ENCODE data around the gene AXIN1. TPM values are rescaled to one million over a fixed set of nuclear protein-coding genes. Genes with fewer than 3 reads are reported as not detected.

The AXIN1 gene
- total RNA-seq, 1 donor, result 13.4 TPM

GRCh38 chr16:314795-315299, 37.7 kb downstream of the AXIN1 start:
- DNase-seq (ENCODE audit: low read depth), result no peak
- no peak for TF ChIP-seq CTCF (IDR thresholded peaks at IDR 0.05; ENCODE audit: insufficient read depth, low read length)
- H3K4me3 ChIP-seq (ENCODE audit: low read depth, low read length), result no peak overlapping the region

- no peak for TF ChIP-seq CTCF (IDR thresholded peaks at IDR 0.05; ENCODE audit: insufficient read depth, low read length)
- no peak overlapping the region for H3K4me3 ChIP-seq (ENCODE audit: low read depth, low read length)
- no peak for DNase-seq (ENCODE audit: low read depth)
These were observed 38.2 kb downstream of the AXIN1 start for GRCh38 chr16:314351-314750.

GRCh38 chr16:311725-312124, 40.8 kb downstream of the AXIN1 start:
- no peak for DNase-seq (ENCODE audit: low read depth)
- no peak overlapping the region for H3K4me3 ChIP-seq (ENCODE audit: low read depth, low read length)
- TF ChIP-seq CTCF (IDR thresholded peaks at IDR 0.05; ENCODE audit: insufficient read depth, low read length), result no peak

GRCh38 chr16:309476-309875, 43.0 kb downstream of the AXIN1 start:
- H3K4me3 ChIP-seq (ENCODE audit: low read depth, low read length), result no peak overlapping the region
- no peak for TF ChIP-seq CTCF (IDR thresholded peaks at IDR 0.05; ENCODE audit: insufficient read depth, low read length)
- no peak for DNase-seq (ENCODE audit: low read depth)

- DNase-seq (ENCODE audit: low read depth), result no peak
- no peak overlapping the region for H3K4me3 ChIP-seq (ENCODE audit: low read depth, low read length)
- TF ChIP-seq CTCF (IDR thresholded peaks at IDR 0.05; ENCODE audit: insufficient read depth, low read length), result no peak
These were observed 44.7 kb downstream of the AXIN1 start for GRCh38 chr16:307691-308312.

GRCh38 chr16:306911-307370, 45.6 kb downstream of the AXIN1 start:
- no peak for DNase-seq (ENCODE audit: low read depth)
- H3K4me3 ChIP-seq (ENCODE audit: low read depth, low read length), result no peak overlapping the region
- no peak for TF ChIP-seq CTCF (IDR thresholded peaks at IDR 0.05; ENCODE audit: insufficient read depth, low read length)
